OCI-LY1 (cell line): ENCODE results near the gene CDKN2A.

ENCODE experiments used
- CTCF ChIP-seq: fragments of 200-600 bp; sonication (generic), shearing (Covaris generic); IDR thresholded peaks from 2 replicates; pipeline ENCODE4 v1.5.1; 2017; ENCODE audit warnings: mild to moderate bottlenecking, antibody characterized with exemption, low read length, moderate library complexity, mixed read lengths
- EZH2 ChIP-seq: fragments of 200-600 bp; sonication (generic), shearing (Covaris generic); IDR thresholded peaks from 2 replicates; pipeline ENCODE4 v1.8.0; 2017; ENCODE audit warnings: borderline replicate concordance, mixed run types, mild to moderate bottlenecking, antibody characterized with exemption, low read length, moderate library complexity, mixed read lengths

DNA sequence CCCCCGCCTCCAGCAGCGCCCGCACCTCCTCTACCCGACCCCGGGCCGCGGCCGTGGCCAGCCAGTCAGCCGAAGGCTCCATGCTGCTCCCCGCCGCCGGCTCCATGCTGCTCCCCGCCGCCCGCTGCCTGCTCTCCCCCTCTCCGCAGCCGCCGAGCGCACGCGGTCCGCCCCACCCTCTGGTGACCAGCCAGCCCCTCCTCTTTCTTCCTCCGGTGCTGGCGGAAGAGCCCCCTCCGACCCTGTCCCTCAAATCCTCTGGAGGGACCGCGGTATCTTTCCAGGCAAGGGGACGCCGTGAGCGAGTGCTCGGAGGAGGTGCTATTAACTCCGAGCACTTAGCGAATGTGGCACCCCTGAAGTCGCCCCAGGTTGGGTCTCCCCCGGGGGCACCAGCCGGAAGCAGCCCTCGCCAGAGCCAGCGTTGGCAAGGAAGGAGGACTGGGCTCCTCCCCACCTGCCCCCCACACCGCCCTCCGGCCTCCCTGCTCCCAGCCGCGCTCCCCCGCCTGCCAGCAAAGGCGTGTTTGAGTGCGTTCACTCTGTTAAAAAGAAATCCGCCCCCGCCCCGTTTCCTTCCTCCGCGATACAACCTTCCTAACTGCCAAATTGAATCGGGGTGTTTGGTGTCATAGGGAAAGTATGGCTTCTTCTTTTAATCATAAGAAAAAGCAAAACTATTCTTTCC is 19.3 kb downstream of the CDKN2A start:
- TF ChIP-seq CTCF = no peak
- TF ChIP-seq EZH2 = no peak
